Activated gamma-delta T cell treated with Interleukin-2 at 50 U/mL for 16 hours (primary cell): ENCODE data around the gene FABP7.

Experiments used
- DNase-seq: peaks from one replicate; pipeline ENCODE4 v3.0.0-alpha.2; 2020

FABP7 gene

GRCh38 chr6:122799140-122799745 lies 19.7 kb downstream of the FABP7 start:
- no peak for DNase-seq

- no peak for DNase-seq
These were observed 20.6 kb downstream of the FABP7 start for GRCh38 chr6:122799916-122800686.

- no peak for DNase-seq
These were observed 21.4 kb downstream of the FABP7 start for GRCh38 chr6:122800906-122801305.

DNA sequence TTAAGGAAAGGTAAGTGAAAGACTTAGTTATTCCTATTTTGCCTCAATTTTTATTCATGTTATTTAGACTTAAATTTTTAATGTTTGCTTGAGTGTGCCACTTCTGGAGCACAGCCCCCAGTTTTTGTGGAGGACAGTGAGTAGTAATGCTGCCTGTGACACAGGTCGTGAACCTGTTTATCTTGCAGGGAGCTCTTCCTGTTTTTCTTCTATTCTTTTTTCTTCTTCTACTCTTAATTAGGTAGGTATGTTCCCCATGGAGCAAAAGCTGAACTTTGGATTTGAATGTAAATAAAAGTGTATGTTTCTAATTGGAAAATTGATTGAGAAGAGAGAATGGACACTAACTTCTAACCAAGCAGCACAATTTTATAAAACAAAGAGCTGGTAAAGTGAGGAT lies 21.9 kb downstream of the FABP7 start:
- no peak for DNase-seq

DNA sequence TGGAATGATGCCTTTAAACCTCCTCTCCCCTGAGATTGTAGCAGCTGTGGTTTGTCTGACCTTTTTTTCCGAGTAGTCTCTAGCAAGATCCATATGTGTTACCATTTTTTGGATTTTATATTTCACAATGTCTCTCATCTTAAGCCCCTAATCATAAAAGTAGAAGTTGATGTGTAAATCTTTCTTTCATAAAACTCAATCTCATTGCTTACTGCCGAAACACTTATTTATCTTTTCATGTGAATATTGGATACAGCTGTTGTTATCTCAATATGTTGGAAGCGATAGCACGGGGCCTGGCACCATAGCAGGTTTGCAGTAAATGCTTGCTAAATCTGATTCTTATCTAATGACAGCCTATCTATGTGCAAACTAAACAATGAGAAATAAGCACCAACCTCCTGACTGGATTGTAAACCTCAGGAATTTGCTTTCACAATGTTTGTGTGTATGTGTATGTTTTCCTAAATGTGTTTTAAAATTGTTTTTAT lies 23.7 kb downstream of the FABP7 start:
- DNase-seq = no peak

DNA sequence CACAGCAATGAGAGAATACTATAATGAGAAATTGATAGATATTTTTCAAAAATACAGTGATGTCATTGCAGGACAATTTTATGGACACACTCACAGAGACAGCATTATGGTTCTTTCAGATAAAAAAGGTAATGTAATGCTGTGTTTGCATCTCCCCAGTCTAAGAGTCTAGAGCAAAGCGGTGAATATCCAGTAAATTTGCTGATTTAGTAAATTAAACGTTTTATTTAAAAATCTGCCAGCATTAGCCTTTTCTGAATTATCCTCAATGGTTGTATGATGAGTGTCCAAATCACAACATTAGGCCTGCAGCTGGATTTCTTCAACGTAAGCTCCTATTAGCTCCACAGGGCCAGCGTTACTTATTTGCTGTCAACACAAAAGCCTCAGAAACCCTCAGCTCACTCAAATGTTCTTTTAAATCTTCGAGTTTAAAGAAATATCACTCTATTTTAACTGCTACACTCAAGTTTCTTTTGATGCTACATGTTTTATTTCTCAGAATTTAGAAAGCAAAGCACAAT lies 25.5 kb downstream of the FABP7 start:
- DNase-seq = no peak

- no peak for DNase-seq
These were observed 26.8 kb downstream of the FABP7 start for GRCh38 chr6:122806291-122806690.

DNA sequence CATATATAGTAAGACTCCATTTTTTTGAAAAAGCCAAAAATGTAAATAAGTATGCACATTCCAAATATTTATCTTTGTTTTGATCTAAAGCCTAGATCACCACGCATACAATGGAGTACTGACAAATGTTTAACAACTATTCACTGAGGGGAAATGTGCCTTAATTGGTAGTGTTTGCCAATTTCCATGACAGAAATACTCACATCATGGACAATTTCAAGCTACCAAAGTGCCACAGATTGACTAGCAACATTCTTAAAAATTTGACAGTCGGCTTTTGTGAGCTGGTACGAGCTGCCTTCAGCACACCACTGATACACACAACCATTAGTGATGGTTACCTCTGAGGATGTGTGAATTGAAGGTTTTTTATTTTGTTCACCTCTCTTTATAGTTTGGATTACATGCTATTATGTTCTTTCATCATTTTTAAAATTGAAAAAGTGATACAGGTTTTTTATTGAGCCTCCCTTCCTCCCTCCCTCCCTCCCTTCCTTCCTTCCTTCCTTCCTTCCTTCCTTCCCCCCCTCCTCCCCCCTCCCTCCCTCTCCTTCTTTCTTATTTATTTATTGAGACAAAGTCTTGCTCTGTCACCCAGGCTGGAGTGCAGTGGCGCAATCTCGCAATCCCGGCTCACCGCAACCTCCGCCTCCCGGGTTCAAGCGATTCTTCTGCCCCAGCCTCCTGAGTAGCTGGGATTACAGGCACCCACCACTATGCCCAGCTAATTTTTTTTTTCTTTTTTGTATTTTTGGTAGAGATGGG lies 28.8 kb downstream of the FABP7 start:
- DNase-seq = no peak

DNA sequence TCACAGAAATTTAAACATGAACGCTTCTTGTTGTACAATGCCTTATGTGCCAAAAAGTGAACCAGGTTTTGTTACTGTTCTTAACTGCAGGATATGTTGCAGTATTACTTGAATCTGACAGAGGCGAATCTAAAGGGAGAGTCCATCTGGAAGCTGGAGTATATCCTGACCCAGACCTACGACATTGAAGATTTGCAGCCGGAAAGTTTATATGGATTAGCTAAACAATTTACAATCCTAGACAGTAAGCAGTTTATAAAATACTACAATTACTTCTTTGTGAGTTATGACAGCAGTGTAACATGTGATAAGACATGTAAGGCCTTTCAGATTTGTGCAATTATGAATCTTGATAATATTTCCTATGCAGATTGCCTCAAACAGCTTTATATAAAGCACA lies 29.5 kb downstream of the FABP7 start:
- no peak for DNase-seq

- DNase-seq = no peak
These were observed 30.2 kb downstream of the FABP7 start for GRCh38 chr6:122809691-122810090.

GRCh38 chr6:122810189-122810588 lies 30.7 kb downstream of the FABP7 start:
- no peak for DNase-seq

- no peak for DNase-seq
These were observed 37.8 kb downstream of the FABP7 start for GRCh38 chr6:122817358-122817757.

GRCh38 chr6:122817766-122818165 lies 38.2 kb downstream of the FABP7 start:
- DNase-seq = no peak

GRCh38 chr6:122818866-122819265 lies 39.4 kb downstream of the FABP7 start:
- no peak for DNase-seq

GRCh38 chr6:122821095-122821494 lies 41.6 kb downstream of the FABP7 start:
- DNase-seq = no peak

DNA sequence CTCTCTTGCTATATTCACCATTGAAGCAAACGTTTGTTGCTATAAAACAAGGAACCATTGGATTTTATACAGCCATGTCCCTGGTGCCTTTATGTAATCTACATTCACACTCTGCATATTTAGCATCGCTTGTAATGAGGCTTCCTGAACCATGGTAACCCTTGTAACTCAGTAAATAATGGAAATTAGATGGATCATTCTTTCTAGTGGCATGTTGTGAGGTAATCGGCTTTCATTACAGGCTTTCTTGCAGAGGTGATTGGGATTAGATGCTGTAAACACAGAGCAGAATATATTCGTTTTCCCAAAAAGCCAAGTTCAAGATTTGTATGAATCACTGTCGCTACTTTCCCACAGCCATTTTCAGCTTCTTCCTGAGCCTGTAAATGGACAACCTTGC lies 45.6 kb downstream of the FABP7 start:
- no peak for DNase-seq

DNA sequence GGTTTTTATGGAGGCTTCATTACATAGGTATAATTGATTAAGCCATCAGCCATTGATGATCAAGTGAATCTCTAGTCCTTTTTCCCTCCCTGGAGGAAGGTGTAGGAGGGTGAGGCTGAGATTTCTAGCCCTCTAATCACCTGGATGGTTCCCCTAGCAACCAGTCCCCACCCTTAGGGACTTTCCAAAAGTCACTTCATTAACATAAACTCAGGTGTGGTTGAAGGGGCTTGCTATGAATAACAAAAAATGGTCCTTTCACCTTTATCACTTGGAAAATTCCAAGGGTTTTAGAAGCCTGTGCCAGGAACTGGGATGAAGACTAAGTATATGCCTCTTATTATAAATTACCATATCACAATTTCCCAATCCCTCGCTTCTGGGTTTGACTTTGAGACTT lies 49.9 kb downstream of the FABP7 start:
- DNase-seq = no peak

- no peak for DNase-seq
These were observed 52.0 kb downstream of the FABP7 start for GRCh38 chr6:122831511-122831910.

GRCh38 chr6:122832459-122832858 lies 52.9 kb downstream of the FABP7 start:
- no peak for DNase-seq

GRCh38 chr6:122833021-122833491 lies 53.5 kb downstream of the FABP7 start:
- no peak for DNase-seq
